Endothelial cell (in vitro differentiated cells): ENCODE data around the gene TMEM135. TPM values are rescaled to one million over a fixed set of nuclear protein-coding genes. Genes with fewer than 3 reads are reported as not detected.
"Not testable (repeated sequence)": the region's sequence is repeated elsewhere in the genome, so short reads cannot be mapped to it uniquely, and the experiment has no call there.

Experiments used
- DNase-seq: peaks from one replicate; pipeline ENCODE4 v3.0.0; 2021; ENCODE audit warnings: low spot score
- H3K27ac Mint-ChIP-seq: one replicate; pipeline ENCODE4 v1.8.0; 2021; ENCODE audit warnings: mixed read lengths, inconsistent platforms; ENCODE audit not compliant: unreplicated experiment
- H3K27me3 Mint-ChIP-seq: one replicate; pipeline ENCODE4 v1.8.0; 2021; ENCODE audit warnings: mild to moderate bottlenecking, moderate library complexity, mixed read lengths, inconsistent platforms; ENCODE audit not compliant: unreplicated experiment
- H3K36me3 Mint-ChIP-seq: one replicate; pipeline ENCODE4 v1.8.0; 2021; ENCODE audit warnings: mild to moderate bottlenecking, low read depth, mixed read lengths, inconsistent platforms; ENCODE audit not compliant: unreplicated experiment
- H3K4me1 Mint-ChIP-seq: one replicate; pipeline ENCODE4 v1.8.0; 2021; ENCODE audit warnings: mild to moderate bottlenecking, mixed read lengths, inconsistent platforms; ENCODE audit not compliant: unreplicated experiment
- H3K4me3 Mint-ChIP-seq: one replicate; pipeline ENCODE4 v1.8.0; 2021; ENCODE audit warnings: mild to moderate bottlenecking, mixed read lengths, inconsistent platforms; ENCODE audit not compliant: unreplicated experiment
- H3K9me3 Mint-ChIP-seq: one replicate; pipeline ENCODE4 v1.8.0; 2021; ENCODE audit warnings: mixed read lengths, inconsistent platforms; ENCODE audit not compliant: unreplicated experiment
- long read RNA-seq: library from polyadenylated mRNA; unstranded; transcript quantifications from one replicate; pipeline ENCODE4 v2.0.0, GENCODE V29; 2020; ENCODE audit not compliant: unreplicated experiment
- total RNA-seq: library from RNA; stranded (reverse); fragmentation: NEBNext Ultra II Directional; extraction: Animal tissue kit (Norgen Biotek cat#: 25700); gene quantifications from one replicate; pipeline ENCODE4 v1.2.1, GENCODE V29; 2021; ENCODE audit not compliant: unreplicated experiment
- TF ChIP-seq, protein P1 (sequence below): fragments of 200-600 bp; sonication (generic); IDR thresholded peaks from one replicate; pipeline ENCODE4 v1.5.0; 2021; ENCODE audit warnings: antibody characterized with exemption; ENCODE audit not compliant: unreplicated experiment

The TMEM135 gene
- total RNA-seq = 49.7 TPM
- long read RNA-seq, transcript TMEM135-201 (15 exons, 2,433 nt) = major isoform, 8 of 10 reads
- long read RNA-seq, partial matches to known transcripts = 0 of 10 reads
- long read RNA-seq, other reads (novel, unspliced or antisense) = 2 of 10 reads

DNA sequence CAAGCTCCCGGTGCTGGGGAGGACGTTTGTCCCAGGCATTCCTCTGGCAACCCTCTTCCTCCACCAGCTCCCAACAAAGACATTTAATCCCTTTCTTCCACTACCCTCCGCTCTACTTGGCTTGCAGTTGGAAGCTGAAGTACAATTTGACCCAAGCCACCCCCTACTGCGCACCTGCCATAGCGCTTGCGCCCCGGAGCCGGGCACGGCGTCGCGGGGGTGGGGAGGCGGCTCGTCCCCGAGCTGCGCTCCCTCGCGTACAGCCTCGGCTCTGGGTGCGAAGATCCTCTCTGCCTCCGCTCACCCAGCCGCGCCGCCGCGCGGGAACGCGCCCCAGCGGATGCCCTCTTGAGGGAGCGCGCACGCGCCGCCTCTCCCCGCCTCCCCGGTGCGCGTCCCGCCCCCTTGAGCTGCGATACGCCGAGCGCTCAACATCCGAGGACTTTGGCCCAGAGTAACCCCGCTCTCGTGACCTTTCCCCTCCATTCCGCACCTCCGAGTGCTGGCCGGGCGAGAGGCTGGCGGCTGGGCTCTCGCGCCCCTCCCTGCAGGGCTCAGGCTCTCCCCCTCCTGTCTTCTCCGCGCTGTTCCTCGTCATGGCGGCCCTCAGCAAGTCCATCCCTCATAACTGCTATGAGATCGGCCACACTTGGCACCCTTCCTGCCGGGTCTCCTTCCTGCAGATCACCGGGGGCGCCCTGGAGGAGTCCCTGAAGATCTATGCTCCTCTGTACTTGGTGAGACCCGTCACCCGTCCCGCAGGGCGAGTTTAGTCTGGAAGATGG lies at the start of gene TMEM135:
Gene TMEM135 (plus strand): TSS at position 485 of the 785 bp plus-strand sequence. CDS start 112 bp downstream, at position 597.
- Mint-ChIP-seq H3K27me3 (peaks cover 13% of the 10 kb centered on the region), H3K4me3 (peak within 1 kb of the TSS; percentile 98), H3K27ac (peak within 1 kb of the TSS; percentile 90), H3K4me1 (peaks cover 50% of the 10 kb centered on the region), H3K36me3 (no peaks in the 10 kb centered on the region), H3K9me3 (no peaks in the 10 kb centered on the region)
- peak; percentile 98 for DNase-seq
- TF ChIP-seq, protein P1, sequence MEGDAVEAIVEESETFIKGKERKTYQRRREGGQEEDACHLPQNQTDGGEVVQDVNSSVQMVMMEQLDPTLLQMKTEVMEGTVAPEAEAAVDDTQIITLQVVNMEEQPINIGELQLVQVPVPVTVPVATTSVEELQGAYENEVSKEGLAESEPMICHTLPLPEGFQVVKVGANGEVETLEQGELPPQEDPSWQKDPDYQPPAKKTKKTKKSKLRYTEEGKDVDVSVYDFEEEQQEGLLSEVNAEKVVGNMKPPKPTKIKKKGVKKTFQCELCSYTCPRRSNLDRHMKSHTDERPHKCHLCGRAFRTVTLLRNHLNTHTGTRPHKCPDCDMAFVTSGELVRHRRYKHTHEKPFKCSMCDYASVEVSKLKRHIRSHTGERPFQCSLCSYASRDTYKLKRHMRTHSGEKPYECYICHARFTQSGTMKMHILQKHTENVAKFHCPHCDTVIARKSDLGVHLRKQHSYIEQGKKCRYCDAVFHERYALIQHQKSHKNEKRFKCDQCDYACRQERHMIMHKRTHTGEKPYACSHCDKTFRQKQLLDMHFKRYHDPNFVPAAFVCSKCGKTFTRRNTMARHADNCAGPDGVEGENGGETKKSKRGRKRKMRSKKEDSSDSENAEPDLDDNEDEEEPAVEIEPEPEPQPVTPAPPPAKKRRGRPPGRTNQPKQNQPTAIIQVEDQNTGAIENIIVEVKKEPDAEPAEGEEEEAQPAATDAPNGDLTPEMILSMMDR = no peak

DNA sequence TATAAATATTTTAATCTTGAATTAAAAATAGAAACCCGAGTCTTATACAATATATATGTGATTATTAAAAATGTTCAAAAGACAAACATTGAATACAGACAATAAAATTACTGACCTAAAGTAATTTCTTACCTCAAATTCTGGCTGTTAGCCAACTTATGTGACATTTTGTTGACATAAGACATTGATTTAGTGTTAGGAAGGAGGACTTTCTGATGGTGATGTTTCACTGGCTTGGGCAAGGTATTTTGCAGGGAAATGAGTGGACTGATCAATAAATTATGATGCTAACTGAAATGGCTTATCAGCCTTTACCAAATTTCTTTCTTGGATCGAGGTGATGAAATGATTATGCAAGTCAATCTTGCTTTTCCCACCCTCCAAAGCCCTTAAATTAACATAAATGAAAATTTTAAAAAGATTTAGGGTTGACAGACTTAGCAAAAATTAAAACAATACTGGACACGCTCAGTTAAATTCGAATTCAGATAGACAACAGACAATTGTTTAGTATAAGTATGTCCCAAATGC lies 49.3 kb upstream of the TMEM135 start:
- H3K27me3 Mint-ChIP-seq = no peaks in the 10 kb centered on the region
- TF ChIP-seq, protein P1 = no peak
- no peaks in the 10 kb centered on the region for H3K36me3 Mint-ChIP-seq
- no peak for DNase-seq
- H3K4me1 Mint-ChIP-seq = peaks cover 43% of the 10 kb centered on the region
- no peak overlapping the region for H3K27ac Mint-ChIP-seq
- H3K4me3 Mint-ChIP-seq = no peak overlapping the region
- no peaks in the 10 kb centered on the region for H3K9me3 Mint-ChIP-seq

DNA sequence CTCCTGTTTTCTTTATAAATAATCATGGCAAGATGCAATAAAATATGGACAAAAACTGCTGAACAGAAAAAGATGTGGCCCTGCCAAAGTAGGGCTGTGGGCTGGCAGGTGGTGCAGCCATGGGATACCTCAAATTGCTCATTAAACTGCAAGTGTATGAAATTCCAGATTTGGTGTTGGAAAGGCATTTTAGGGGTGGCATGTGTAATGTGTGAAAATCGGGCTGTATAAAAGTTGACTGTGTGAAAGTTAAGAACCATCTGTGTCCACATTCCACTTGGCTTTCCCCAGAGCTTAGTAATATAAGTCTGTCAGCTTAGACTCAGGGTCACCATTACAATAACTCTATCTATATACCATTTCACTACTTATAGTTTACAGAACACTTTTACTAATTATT lies 47.7 kb upstream of the TMEM135 start:
- TF ChIP-seq, protein P1 = no peak
- Mint-ChIP-seq H3K36me3 (no peaks in the 10 kb centered on the region), H3K27ac (no peak overlapping the region), H3K27me3 (no peaks in the 10 kb centered on the region), H3K4me3 (no peak overlapping the region), H3K9me3 (no peaks in the 10 kb centered on the region), H3K4me1 (peaks cover 35% of the 10 kb centered on the region)
- DNase-seq = no peak

DNA sequence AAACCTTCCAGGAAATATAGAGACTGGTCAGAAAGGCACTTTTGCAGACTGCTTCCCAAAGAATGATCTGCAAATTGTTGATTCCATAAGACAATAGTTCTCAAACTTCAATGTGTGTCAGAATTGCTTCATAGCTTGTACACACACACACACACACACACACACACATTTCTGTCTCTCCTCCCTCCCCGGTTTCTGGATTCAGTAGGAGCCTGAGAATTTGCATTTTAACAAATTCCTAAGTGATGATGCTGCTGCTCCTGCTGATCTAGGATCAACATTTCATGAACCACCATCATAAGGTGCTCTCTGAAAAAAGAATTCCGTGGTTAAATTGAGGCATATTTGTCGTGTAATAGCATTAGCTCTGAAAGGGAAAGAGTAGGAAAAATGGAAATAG lies 47.2 kb upstream of the TMEM135 start:
- peaks cover 34% of the 10 kb centered on the region for H3K4me1 Mint-ChIP-seq
- H3K27me3 Mint-ChIP-seq = no peaks in the 10 kb centered on the region
- DNase-seq = no peak
- H3K36me3 Mint-ChIP-seq = no peaks in the 10 kb centered on the region
- TF ChIP-seq, protein P1 = no peak
- peak overlapping the region; percentile 48 for H3K27ac Mint-ChIP-seq
- H3K4me3 Mint-ChIP-seq = no peak overlapping the region
- H3K9me3 Mint-ChIP-seq = no peaks in the 10 kb centered on the region

DNA sequence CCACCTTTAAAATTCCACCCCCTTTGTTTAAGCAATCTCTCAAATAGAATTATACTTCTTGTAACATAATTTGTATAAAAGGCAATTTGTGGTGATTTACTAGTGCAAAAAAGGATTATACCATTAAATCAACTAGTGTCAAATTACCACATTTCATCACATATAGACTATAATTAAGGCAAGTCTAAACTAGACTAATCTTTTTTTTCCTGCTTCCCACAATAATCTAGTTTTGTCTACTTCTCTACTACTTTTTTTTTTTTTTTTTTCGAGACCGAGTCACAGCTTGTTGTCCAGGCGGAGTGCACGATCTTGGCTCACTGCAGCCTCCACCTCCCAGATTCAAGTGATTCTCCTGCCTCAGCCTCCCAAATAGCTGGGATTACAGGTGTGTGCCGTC lies 46.4 kb upstream of the TMEM135 start:
- Mint-ChIP-seq H3K9me3 (no peaks in the 10 kb centered on the region), H3K36me3 (no peaks in the 10 kb centered on the region), H3K27ac (no peak overlapping the region), H3K4me3 (no peak overlapping the region), H3K4me1 (peaks cover 32% of the 10 kb centered on the region), H3K27me3 (no peaks in the 10 kb centered on the region)
- DNase-seq = no peak
- TF ChIP-seq, protein P1 = no peak

DNA sequence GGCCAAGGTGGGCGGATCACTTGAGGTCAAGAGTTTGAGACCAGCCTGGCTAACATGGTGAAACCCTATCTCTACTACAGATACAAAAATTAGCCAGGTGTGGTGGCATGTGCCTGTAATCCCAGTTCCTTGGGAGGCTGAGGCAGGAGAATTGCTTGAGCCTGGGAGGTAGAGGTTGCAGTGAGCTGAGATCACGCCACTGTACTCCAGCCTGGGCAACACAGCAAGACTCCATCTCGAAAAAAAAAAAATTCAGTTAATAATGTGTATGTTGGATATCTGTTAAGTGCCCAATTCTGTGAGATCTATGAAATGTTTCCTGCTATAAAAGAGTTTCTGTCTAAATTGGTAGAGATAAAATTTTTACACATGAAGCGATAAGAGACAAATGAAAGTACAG lies 45.4 kb upstream of the TMEM135 start:
- H3K4me3 Mint-ChIP-seq, DNase-seq: not testable (repeated sequence)

More for the DNA sequence above, 45.4 kb upstream of the TMEM135 start:
- H3K4me1 Mint-ChIP-seq = peaks cover 32% of the 10 kb centered on the region
- peak overlapping the region; percentile 89 for H3K27ac Mint-ChIP-seq
- H3K36me3 Mint-ChIP-seq, H3K9me3 Mint-ChIP-seq, H3K27me3 Mint-ChIP-seq: not testable (repeated sequence)
